NB4 (cell line): ENCODE data around the gene HOXA5.
A peak's percentile ranks its signal among the peaks of the same experiment; 100 is the strongest.

Experiments used
- DNase-seq: peaks from one replicate; pipeline ENCODE4 v3.0.0; 2010; ENCODE audit warnings: low read depth
- H3K4me3 ChIP-seq: one replicate; pipeline ENCODE4 v1.5.1; 2011; ENCODE audit warnings: mild to moderate bottlenecking, low read depth, low read length, moderate library complexity
- MYC ChIP-seq: IDR thresholded peaks from 2 replicates; pipeline ENCODE4 v1.6.1; 2011; ENCODE audit warnings: low read depth, low read length
- POLR2A ChIP-seq: IDR thresholded peaks from 2 replicates; pipeline ENCODE4 v1.6.1; 2011; ENCODE audit warnings: mild to moderate bottlenecking; ENCODE audit not compliant: insufficient read length; ENCODE audit errors: extremely low read depth
- TF ChIP-seq, protein P1 (sequence below): IDR thresholded peaks from 2 replicates; pipeline ENCODE4 v1.6.1; 2011; ENCODE audit warnings: low read depth, low read length
- TF ChIP-seq, protein P2 (sequence below): IDR thresholded peaks from one replicate; pipeline ENCODE4 v1.5.1; 2012; ENCODE audit warnings: low read depth, low read length

Gene HOXA5

DNA sequence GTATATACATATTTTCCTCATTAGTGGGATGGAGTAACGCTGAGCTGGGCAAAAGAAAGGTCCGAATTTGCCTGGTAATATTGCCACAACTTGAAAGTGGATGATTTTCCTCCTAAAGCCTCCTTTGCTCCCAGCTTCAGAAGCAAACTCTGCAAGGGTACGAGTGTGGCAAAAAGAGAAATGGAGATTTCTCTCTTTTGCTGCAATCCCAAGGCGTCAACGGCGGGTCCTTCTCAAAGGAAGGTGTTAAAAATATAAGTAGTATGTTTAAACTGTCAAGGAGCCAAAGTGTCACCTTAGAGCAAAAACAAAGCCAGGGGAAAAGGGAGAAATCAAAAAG, 28.6 kb downstream of the HOXA5 start:
- DNase-seq: no peak
- no peak for TF ChIP-seq MYC
- no peak overlapping the region for H3K4me3 ChIP-seq

DNA sequence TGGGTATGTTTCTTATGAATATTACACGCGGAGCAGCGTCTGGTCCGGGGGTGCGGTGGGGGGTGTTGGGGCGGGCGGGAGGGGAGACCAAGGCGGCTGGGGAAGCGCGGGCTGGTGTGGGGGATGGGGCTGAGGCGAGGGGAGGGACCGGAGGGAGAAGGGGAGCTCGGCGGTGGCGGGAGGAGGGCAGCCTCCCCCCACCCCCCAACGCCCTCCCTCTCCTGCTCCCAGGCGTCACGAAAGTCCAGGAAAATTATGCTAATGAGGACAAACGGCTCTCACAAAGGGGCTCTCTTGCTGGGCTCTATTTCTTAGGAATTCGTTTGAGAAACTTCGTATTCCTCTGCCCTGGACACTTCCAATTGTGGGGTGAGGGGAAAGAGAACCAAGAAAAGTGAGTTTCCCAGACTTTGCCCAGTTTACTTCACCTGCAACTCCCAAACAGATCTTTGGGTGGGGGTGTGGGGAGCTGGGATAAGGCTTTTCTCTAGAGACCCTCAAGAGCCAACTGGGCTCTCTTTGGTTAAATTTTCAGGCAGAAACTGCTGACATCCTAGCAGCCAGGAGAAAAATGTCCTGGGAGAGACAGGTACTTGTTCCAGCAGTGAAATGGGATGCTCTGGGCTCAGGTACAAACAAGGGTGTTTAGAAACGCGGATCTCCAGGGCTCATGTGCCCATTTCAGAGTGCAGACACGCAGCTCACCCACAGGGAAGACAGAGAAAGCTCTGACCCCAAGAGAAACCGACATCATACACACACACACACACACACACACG, 29.3 kb downstream of the HOXA5 start:
- TF ChIP-seq MYC: no peak
- TF ChIP-seq, protein P1, sequence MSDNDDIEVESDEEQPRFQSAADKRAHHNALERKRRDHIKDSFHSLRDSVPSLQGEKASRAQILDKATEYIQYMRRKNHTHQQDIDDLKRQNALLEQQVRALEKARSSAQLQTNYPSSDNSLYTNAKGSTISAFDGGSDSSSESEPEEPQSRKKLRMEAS: no peak
- TF ChIP-seq POLR2A: no peak
- no peak for DNase-seq
- H3K4me3 ChIP-seq: no peak overlapping the region

DNA sequence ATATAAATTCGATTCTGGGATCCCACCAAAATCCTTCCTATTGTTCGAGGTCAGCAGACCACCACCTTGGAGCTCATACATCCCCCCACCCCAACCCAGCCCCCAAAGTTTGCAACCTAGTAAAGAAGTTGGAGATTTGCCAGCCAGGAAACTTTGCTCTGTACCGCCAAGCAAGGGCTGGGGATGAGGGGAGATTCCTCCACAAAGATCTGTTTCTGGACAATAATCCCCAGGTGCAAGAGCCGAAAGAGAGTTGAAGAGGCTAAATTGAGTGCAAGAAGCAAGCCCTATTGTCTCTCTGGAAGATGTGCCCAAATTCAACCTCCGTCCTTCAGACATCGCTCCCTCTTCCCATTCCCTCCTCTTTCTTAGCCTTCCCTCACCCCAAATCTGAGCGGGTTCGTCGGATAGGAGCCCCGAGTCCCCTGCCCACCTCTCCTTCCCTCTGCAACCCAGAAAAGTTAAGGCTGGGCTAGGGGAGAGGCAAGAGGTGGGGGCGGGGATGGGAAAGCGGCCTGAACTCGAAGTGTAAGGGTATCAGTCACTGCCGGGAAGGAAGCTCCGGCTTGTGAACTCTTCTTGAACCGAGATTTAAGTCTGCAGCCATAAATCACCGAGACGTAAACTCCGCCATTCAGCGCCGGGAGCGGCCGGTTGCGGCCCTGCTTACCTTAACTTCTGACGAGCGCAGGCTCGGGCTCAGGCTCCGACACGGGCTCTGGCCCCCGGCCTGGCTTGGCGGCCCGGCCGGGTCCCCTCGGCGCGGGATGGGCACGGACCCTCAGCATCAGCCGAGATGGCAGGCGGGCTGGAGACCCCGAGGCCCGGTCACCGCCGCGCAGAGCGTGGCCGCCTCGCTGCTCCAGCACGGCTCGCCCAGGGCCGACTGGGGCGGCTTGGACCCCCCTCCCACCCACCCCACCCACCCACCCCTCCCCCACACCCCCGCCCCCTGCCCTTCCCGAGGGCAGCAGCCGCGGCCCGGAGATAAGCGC, 30.2 kb downstream of the HOXA5 start:
- no peak overlapping the region for H3K4me3 ChIP-seq
- DNase-seq: no peak
- TF ChIP-seq, protein P2, sequence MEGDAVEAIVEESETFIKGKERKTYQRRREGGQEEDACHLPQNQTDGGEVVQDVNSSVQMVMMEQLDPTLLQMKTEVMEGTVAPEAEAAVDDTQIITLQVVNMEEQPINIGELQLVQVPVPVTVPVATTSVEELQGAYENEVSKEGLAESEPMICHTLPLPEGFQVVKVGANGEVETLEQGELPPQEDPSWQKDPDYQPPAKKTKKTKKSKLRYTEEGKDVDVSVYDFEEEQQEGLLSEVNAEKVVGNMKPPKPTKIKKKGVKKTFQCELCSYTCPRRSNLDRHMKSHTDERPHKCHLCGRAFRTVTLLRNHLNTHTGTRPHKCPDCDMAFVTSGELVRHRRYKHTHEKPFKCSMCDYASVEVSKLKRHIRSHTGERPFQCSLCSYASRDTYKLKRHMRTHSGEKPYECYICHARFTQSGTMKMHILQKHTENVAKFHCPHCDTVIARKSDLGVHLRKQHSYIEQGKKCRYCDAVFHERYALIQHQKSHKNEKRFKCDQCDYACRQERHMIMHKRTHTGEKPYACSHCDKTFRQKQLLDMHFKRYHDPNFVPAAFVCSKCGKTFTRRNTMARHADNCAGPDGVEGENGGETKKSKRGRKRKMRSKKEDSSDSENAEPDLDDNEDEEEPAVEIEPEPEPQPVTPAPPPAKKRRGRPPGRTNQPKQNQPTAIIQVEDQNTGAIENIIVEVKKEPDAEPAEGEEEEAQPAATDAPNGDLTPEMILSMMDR: no peak
- no peak for TF ChIP-seq POLR2A
- no peak for TF ChIP-seq MYC
- TF ChIP-seq, protein P1: no peak

DNA sequence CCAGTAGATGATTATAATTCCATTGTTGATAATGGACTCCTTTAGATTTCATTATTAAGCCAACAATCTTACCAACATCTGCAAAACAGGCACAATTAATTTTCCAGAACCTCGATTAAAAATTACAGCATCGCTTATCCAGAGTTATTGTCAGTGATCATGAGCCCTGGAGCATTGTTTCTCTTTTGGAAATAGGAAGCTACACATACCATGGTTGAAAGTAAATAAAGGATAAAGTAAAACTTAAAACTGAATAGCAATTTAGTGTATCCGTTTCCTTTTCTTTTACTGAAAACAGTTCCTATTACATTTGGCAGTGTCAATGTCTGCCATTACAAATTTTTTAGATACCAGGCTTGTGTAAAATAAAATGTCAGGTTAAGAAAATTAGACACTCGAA, 31.1 kb downstream of the HOXA5 start:
- no peak overlapping the region for H3K4me3 ChIP-seq
- TF ChIP-seq POLR2A (no peak), MYC (no peak)
- TF ChIP-seq, protein P1: no peak

DNA sequence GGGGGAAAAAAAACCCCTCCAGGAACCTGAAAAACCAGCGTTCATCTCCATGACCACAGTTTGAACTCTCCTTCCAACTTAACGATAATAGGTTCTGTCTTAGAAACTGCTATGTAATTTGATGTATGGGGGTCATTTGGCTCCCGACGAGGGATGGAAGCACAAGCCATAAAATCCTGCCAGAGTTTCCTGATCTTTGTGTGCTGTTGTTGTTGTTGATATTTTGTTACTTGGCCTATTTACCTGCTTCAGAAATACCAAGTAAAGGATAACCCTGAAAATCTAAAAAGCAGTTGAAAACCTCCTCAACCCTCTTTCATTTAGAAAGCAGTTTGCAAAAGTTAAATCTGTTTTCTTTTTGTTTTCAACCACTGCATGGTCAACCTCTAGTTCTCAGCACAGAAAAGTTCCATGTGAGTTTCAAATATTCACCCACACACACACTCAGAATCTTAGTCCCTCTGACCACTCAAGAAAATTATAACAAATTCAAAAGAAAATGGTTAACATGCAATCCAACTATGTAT, 31.7 kb downstream of the HOXA5 start:
- DNase-seq: no peak
- TF ChIP-seq MYC: no peak
- TF ChIP-seq, protein P1: no peak
- H3K4me3 ChIP-seq: no peak overlapping the region

More for the DNA sequence above, 31.1 kb downstream of the HOXA5 start:
- no peak for DNase-seq

DNA sequence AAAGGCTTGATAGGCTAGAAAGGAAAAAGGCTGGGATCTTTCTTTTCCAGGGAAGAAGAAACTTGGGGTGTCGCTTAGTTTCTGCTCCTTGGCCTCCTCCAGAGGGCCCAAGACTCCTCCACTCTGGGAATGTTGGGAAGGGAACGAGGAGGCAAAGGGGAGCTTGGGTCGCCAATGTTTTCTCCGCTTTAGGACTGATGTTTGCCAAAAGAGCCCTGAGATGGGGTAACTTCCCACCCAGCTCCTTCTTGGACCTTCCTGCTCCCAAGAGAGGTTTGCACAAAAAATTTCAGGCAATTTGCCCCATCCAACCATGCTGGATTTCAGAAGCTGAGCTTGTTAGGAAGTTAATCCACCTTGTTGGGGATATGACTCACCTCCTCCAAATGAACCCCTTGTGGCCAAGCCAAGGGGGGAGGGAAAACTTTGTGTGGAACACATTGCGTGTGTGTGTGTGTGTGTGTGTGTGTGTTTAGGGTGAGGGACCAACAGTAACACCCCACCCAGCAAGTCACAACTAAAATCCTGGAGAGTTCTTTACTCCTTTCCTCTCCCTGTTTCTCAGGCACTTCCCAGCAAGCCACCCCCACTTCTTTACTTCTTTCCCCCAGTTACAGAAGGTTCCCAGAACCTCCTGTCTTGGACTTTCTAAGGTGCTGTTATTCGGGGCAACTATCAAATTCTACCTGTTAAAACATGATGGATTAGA, 32.3 kb downstream of the HOXA5 start:
- TF ChIP-seq, protein P2: no peak
- TF ChIP-seq, protein P1: no peak
- TF ChIP-seq MYC (no peak), POLR2A (no peak)
- DNase-seq: peak; percentile 29
- H3K4me3 ChIP-seq: no peak overlapping the region

DNA sequence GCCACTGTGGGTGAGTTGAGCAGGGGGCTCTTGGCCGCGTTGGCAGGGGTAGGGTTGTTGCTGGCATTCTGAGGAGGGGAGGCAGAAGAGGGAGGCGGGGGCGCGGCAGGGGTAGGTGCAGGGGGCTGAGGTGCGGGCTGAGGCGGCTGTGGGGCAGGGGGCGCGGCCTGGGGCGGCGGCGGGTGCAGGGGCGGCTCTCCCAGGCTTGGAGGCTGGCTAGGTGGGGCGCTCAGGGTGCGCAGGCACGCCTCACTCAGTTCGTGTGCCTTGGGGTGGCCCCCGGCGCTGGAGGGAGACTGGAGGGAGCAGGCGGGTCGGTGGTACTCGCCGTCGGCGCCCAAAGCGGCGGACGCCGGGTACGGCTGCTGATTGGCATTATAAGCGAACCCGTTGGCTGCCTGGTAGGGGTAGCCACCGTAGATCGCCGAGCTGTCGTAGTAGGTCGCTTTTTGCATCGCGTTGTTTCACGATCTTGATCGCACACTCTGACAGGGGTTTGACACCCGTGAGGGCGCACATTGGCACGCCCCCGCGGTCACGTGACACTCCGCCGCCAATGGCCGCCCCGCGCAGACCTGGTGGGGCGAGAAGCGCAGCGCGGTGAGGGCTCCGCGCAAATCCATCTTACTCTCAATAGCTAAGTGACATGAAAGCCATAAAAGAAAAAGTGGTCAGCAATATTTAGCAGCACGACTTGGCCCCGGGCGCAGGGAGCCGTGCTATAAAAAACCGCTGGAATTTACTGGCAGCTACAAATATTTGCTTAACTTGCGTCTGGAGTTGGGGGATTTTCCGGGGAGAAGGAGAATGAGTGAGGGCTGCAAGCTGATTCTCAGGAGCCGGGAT, 33.1 kb downstream of the HOXA5 start:
- DNase-seq: no peak
- H3K4me3 ChIP-seq: no peak overlapping the region
- TF ChIP-seq, protein P1: no peak
- TF ChIP-seq MYC (no peak), POLR2A (no peak)
- TF ChIP-seq, protein P2: no peak
